ENCODE data around the gene TMIGD3. TPM values are rescaled to one million over a fixed set of nuclear protein-coding genes. Genes with fewer than 3 reads are reported as not detected.

The TMIGD3 gene
- total RNA-seq, 4 donors from 2014 or later: 0.27 to 0.95 TPM; not detected in 2

GRCh38 chr1:111452581-111452980 lies 50.9 kb downstream of the TMIGD3 start:
- no peak overlapping the region for H3K27ac ChIP-seq
- TF ChIP-seq EP300 (IDR thresholded peaks at IDR 0.05; ENCODE audit: low read depth) (no peak), POLR2AphosphoS5 (IDR thresholded peaks at IDR 0.05) (no peak), POLR2A (IDR thresholded peaks at IDR 0.05) (no peak), CTCF (IDR thresholded peaks at IDR 0.05) (no peak)
- H3K36me3 ChIP-seq: peaks cover 0 to 20% (median 7%) of the 10 kb centered on the region in 4 donors
- peaks cover 35 to 65% (median 50%) of the 10 kb centered on the region in 4 donors for H3K4me1 ChIP-seq
- H3K9me3 ChIP-seq: no peaks in the 10 kb centered on the region
- no peak for DNase-seq
- WGBS, 2 donors (ENCODE audit: low coverage in 1 of 2): 69 to 78% methylated on average over 2 to 3 of the region's 3 CpGs
- intact Hi-C loops (cut with DNase I; ENCODE audit: low total_unique reads): no loop called here
- no peaks in the 10 kb centered on the region for H3K27me3 ChIP-seq
- in situ Hi-C loops (cut with MboI; ENCODE audit: low pct_ligation_motif_present in 1 of 4, low pct_unique_long_range_greater_than_20kb in 1 of 4, low sequenced_read_pairs in 3 of 4): no loop called here
- H3K4me3 ChIP-seq: no peak overlapping the region

- TF ChIP-seq POLR2AphosphoS5 (IDR thresholded peaks at IDR 0.05): no peak
- TF ChIP-seq CTCF (IDR thresholded peaks at IDR 0.05): no peak
- TF ChIP-seq EP300 (IDR thresholded peaks at IDR 0.05; ENCODE audit: low read depth): no peak
- no peak for TF ChIP-seq POLR2A (IDR thresholded peaks at IDR 0.05)
- Histone ChIP-seq H3K4me1 (peaks cover 35 to 76% (median 64%) of the 10 kb centered on the region in 4 donors), H3K4me3 (peak overlapping the region; percentile 60 to 97 (median 81)), H3K36me3 (peaks cover 0 to 5% (median 0%) of the 10 kb centered on the region in 4 donors), H3K9me3 (no peaks in the 10 kb centered on the region), H3K27ac (peak overlapping the region in 3 of 4 donors; percentile 81 to 94 (median 89)), H3K27me3 (no peaks in the 10 kb centered on the region)
- intact Hi-C loops (cut with DNase I; ENCODE audit: low total_unique reads) (no loop called here), in situ Hi-C loops (cut with MboI; ENCODE audit: low pct_ligation_motif_present in 1 of 4, low pct_unique_long_range_greater_than_20kb in 1 of 4, low sequenced_read_pairs in 3 of 4) (no loop called here)
- DNase-seq: no peak
- 38 to 47% methylated on average over 3 of the region's 3 CpGs for WGBS, 2 donors (ENCODE audit: low coverage in 1 of 2)
Observed at GRCh38 chr1:111450185-111450584, 53.2 kb downstream of the TMIGD3 start.

- Histone ChIP-seq H3K27me3 (no peaks in the 10 kb centered on the region), H3K27ac (peak overlapping the region; percentile 81 to 94 (median 89)), H3K36me3 (peaks cover 0 to 6% (median 0%) of the 10 kb centered on the region in 4 donors), H3K4me1 (peaks cover 30 to 74% (median 62%) of the 10 kb centered on the region in 4 donors), H3K9me3 (no peaks in the 10 kb centered on the region), H3K4me3 (peak overlapping the region; percentile 60 to 97 (median 81))
- no peak for TF ChIP-seq EP300 (IDR thresholded peaks at IDR 0.05; ENCODE audit: low read depth)
- TF ChIP-seq POLR2A (IDR thresholded peaks at IDR 0.05): no peak
- TF ChIP-seq POLR2AphosphoS5 (IDR thresholded peaks at IDR 0.05): no peak
- no peak for TF ChIP-seq CTCF (IDR thresholded peaks at IDR 0.05)
- 1 to 3% methylated on average over 4 to 8 of the region's 8 CpGs for WGBS, 2 donors (ENCODE audit: low coverage in 1 of 2)
- intact Hi-C loops (cut with DNase I; ENCODE audit: low total_unique reads): no loop called here
- no peak for DNase-seq
- in situ Hi-C loops (cut with MboI; ENCODE audit: low pct_ligation_motif_present in 1 of 4, low pct_unique_long_range_greater_than_20kb in 1 of 4, low sequenced_read_pairs in 3 of 4): no loop called here
Observed at GRCh38 chr1:111449703-111450017, 53.8 kb downstream of the TMIGD3 start.

GRCh38 chr1:111448918-111449702 lies 54.3 kb downstream of the TMIGD3 start, which contains the start of the genes ATP5PB and WDR77:
ATP5PB (plus strand) TSS chr1:111449464; CDS start chr1:111449542, 78 bp downstream.
WDR77 (minus strand) TSS chr1:111449256; CDS start chr1:111449169, 87 bp downstream.
- H3K36me3 ChIP-seq: peaks cover 0 to 7% (median under 1%) of the 10 kb centered on the region in 4 donors
- intact Hi-C loops (cut with DNase I; ENCODE audit: low total_unique reads): no loop called here
- in situ Hi-C loops (cut with MboI; ENCODE audit: low pct_ligation_motif_present in 1 of 4, low pct_unique_long_range_greater_than_20kb in 1 of 4, low sequenced_read_pairs in 3 of 4): no loop called here
- H3K4me3 ChIP-seq: peak within 1 kb of the TSS; percentile 60 to 97 (median 81)
- DNase-seq: peak; percentile 95
- peak within 1 kb of the TSS; percentile 81 to 94 (median 89) for H3K27ac ChIP-seq
- H3K4me1 ChIP-seq: peaks cover 27 to 69% (median 59%) of the 10 kb centered on the region in 4 donors
- 0% methylated on average over 3 to 45 of the region's 54 CpGs for WGBS, 2 donors (ENCODE audit: low coverage in 1 of 2)
- H3K27me3 ChIP-seq: no peaks in the 10 kb centered on the region
- peak; percentile 62 for TF ChIP-seq POLR2A (IDR thresholded peaks at IDR 0.05)
- TF ChIP-seq CTCF (IDR thresholded peaks at IDR 0.05): no peak
- TF ChIP-seq POLR2AphosphoS5 (IDR thresholded peaks at IDR 0.05): peak in 1 of 3 donors; percentile 21
- TF ChIP-seq EP300 (IDR thresholded peaks at IDR 0.05; ENCODE audit: low read depth): no peak
- no peaks in the 10 kb centered on the region for H3K9me3 ChIP-seq
